Lower leg skin (tissue), 4 donors: ENCODE measurements around the gene ZNF511. TPM values are rescaled to one million over a fixed set of nuclear protein-coding genes. Genes with fewer than 3 reads are reported as not detected.

Source experiments
- DNase-seq, 2 donors: peaks; one replicate each; pipeline ENCODE4 v3.0.0-alpha.2; 2019; ENCODE audit warnings: low spot score in 2 of 2
- H3K4me3 ChIP-seq: fragments of 200-600 bp; sonication (generic); 2 replicates; pipeline ENCODE4 v1.5.1; 2017; ENCODE audit warnings: mild to moderate bottlenecking, low read depth; ENCODE audit not compliant: poor library complexity, severe bottlenecking
- POLR2A ChIP-seq, 2 donors: fragments of 450-650 bp; IDR thresholded peaks; one replicate each; pipeline ENCODE4 v1.6.1; 2016 to 2017; ENCODE audit warnings: antibody characterized with exemption in 2 of 2, mild to moderate bottlenecking in 1 of 2, moderate library complexity in 1 of 2
- WGBS, 2 donors: methylation state at CpG; one replicate each; pipeline ENCODE4 v1.1.5; 2018; 5-methylcytosine and 5-hydroxymethylcytosine counted together
- intact Hi-C: fragments of 100-400 bp; cut with DNase I; formaldehyde crosslinking; loops from one replicate; pipeline ENCODE4 v1.15.0; 2023; ENCODE audit warnings: low total_unique reads
- total RNA-seq, 4 donors: library from RNA; depleted of rRNA; stranded (reverse); fragments of >200 nt; gene quantifications; one replicate each; pipeline ENCODE4 v1.1.0, GENCODE V29; 2016
- TF ChIP-seq, protein P1 (sequence below), 3 donors: fragments of 450-650 bp; IDR thresholded peaks; one replicate each; pipeline ENCODE4 v1.5.1; 2016; ENCODE audit warnings: antibody characterized with exemption in 3 of 3, mild to moderate bottlenecking in 3 of 3, moderate library complexity in 2 of 3

ZNF511 gene
- total RNA-seq, 4 donors from 2014 or later: 15.8 to 30.3 (median 22.0) TPM

DNA sequence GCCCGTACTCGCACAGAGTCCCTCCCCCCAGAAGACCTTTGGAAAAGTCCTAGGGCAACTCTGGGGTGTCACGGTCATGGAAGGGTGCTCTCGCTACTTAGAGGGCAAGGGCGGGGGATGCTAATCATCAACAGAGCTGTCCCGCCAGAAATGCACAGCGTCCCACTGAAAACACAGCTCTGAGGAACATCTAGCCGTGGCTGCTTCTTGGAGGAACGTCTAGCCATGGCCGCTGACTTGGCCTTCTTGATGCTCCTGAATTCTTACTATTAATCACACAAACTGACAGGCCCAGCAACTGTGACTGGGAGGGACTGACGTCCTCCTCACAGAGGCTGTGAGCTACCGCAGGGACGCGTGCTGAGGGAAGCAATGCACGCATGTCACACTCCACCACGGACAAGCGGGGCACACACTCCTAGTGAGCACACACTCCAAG is 1.8 kb upstream of the ZNF511 start:
- intact Hi-C loops: no loop called here
- WGBS, 2 donors: 85 to 88% methylated on average over 17 of the region's 17 CpGs
- no peak overlapping the region for H3K4me3 ChIP-seq
- DNase-seq: no peak
- no peak for TF ChIP-seq POLR2A (IDR thresholded peaks at IDR 0.05)
- TF ChIP-seq, protein P1, sequence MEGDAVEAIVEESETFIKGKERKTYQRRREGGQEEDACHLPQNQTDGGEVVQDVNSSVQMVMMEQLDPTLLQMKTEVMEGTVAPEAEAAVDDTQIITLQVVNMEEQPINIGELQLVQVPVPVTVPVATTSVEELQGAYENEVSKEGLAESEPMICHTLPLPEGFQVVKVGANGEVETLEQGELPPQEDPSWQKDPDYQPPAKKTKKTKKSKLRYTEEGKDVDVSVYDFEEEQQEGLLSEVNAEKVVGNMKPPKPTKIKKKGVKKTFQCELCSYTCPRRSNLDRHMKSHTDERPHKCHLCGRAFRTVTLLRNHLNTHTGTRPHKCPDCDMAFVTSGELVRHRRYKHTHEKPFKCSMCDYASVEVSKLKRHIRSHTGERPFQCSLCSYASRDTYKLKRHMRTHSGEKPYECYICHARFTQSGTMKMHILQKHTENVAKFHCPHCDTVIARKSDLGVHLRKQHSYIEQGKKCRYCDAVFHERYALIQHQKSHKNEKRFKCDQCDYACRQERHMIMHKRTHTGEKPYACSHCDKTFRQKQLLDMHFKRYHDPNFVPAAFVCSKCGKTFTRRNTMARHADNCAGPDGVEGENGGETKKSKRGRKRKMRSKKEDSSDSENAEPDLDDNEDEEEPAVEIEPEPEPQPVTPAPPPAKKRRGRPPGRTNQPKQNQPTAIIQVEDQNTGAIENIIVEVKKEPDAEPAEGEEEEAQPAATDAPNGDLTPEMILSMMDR (IDR thresholded peaks at IDR 0.05): no peak

DNA sequence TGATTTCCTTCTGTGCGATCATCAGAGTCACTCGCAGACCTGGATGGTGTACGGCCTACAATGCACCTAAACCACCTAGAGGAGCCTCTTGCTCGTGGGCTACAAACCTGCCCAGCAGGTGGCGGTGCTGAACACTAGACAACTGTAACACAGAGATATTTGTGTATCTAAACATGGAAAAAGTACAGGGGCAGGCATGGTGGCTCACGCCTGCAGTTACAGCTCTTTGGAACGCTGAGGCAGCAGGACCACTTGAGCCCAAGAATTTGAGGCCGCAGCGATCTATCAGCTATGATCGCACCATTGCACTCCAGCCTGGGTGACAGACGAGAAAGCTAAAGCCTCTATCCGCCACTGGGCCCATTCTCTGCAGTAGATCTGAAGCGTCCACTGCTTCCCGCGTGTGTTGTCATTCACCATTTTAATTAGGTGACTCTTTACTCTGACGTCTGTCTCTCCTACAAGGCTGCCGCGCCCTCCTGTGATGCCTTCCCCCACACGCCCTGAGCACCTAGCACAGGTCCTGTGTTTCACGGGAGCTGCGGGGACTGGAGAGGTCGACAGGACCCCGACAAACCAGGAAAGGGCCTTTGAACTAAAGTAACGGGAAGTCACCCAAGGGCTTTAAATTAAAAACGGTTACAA is 816 bp upstream of the ZNF511 start:
- 1 to 3% methylated on average over 25 of the region's 25 CpGs for WGBS, 2 donors
- DNase-seq: peak; percentile 71 to 95
- peak overlapping the region; percentile 88 for H3K4me3 ChIP-seq
- intact Hi-C loops: no loop called here
- TF ChIP-seq, protein P1 (IDR thresholded peaks at IDR 0.05): no peak
- no peak for TF ChIP-seq POLR2A (IDR thresholded peaks at IDR 0.05)

DNA sequence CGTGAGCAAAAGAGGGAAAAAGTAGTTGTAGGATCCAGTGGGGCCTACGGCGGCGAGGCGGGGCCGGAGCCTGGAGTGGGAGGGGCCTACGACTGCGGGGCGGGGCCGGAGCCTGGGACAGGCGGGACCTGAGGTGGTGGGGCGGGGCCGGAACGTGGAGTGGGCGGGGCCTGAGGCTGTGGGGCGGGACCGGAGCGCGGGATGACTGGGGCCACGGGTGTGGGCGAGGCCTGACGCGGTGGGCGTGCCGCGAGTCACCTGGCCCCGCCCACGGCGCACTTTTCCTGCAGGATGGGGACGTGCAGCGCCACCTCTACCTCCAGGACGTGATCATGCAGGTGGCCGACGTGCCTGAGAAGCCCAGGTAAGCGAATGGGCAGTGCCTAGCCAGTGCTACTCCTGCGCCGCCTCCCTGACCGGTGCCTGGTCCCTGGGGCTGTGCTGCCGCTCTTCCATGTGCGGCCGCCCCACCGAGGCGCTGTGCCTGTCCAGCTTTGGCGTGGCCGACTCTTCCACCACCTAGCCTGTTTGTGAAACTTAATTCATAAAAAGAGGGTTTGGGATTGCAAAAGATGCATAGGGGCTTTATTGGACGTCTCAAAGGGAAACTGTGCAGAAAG is 496 bp downstream of the ZNF511 start:
- H3K4me3 ChIP-seq: peak overlapping the region; percentile 88
- TF ChIP-seq, protein P1 (IDR thresholded peaks at IDR 0.05): no peak
- TF ChIP-seq POLR2A (IDR thresholded peaks at IDR 0.05): no peak
- intact Hi-C loops: no loop called here
- peak; percentile 90 to 98 for DNase-seq
- WGBS, 2 donors: 24 to 36% methylated on average over 30 to 46 of the region's 46 CpGs

DNA sequence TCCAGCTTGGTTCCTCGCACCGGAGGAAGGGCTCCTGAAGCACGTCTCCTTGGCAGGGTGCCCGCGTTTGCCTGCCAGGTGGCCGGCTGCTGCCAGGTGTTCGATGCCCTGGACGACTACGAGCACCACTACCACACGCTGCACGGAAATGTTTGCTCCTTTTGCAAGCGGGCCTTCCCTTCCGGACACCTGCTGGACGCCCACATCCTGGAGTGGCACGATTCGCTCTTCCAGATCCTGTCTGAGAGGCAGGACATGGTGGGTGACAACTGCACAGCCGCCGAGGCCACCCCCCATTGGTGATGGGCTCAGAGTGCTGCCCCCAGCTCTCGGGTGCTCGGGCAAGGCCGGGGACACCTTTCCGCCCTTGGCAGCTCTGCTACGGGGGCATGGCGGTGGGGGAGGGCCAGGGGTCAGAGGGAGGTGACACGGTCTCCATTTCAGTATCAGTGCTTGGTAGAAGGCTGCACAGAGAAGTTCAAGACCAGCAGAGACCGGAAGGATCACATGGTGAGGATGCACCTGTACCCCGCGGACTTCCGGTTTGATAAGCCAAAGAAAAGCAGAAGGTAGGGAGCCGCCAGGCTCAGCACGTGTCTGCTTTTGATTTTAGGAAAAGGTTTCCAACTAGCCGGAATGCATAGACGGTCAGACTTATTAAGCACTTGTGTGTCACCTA is 1.1 kb downstream of the ZNF511 start:
- intact Hi-C loops: no loop called here
- TF ChIP-seq, protein P1 (IDR thresholded peaks at IDR 0.05): no peak
- no peak for TF ChIP-seq POLR2A (IDR thresholded peaks at IDR 0.05)
- DNase-seq: no peak
- WGBS, 2 donors: 87 to 90% methylated on average over 31 to 33 of the region's 33 CpGs
- H3K4me3 ChIP-seq: no peak overlapping the region

DNA sequence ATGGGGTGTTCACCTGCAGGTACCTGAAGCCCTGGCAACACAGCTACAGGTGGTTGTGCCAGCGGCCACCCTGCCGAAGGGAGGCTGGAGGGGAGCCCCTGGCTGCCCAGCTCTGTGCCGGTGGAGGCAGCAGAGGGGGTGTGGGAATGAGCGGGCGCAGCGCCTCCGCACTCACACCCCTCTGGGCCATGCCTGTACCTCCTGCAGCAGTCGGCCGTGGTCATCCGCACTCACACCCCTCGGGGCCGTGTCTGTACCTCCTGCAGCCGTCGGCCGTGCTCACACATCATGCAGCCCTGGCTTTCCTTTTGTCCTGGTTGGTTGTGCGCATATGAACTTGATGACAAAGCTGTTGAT is 1.7 kb downstream of the ZNF511 start:
- DNase-seq: no peak
- intact Hi-C loops: no loop called here
- TF ChIP-seq POLR2A (IDR thresholded peaks at IDR 0.05): no peak
- TF ChIP-seq, protein P1 (IDR thresholded peaks at IDR 0.05): no peak
- WGBS, 2 donors: 94% methylated on average over 15 to 16 of the region's 16 CpGs
- no peak overlapping the region for H3K4me3 ChIP-seq
